Measurements from ENCODE around the gene DGKG. TPM values are rescaled to one million over a fixed set of nuclear protein-coding genes. Genes with fewer than 3 reads are reported as not detected.

The DGKG gene
- total RNA-seq, 2 donors from 2014 or later, result 0.34 to 5.5 TPM

Other genes with a start within 250 kb of the DGKG start
- gene CRYGS, start 182.1 kb upstream of the DGKG start, total RNA-seq, result 1 to 10 TPM; 3.1 to 3.9 TPM
- gene TBCCD1, start 205.1 kb upstream of the DGKG start, total RNA-seq, result 10 to 100 TPM; 10.0 to 14.8 TPM
- gene DNAJB11, start 208.5 kb upstream of the DGKG start, total RNA-seq, result 10 to 100 TPM; 30.3 to 44.8 TPM